ENCODE data around the gene IDUA. TPM values are rescaled to one million over a fixed set of nuclear protein-coding genes. Genes with fewer than 3 reads are reported as not detected.
A peak's percentile ranks its signal among the peaks of the same experiment; 100 is the strongest.

The IDUA gene
- total and polyA plus RNA-seq, 8 donors: 8.8 to 278 (median 21.7) TPM

DNA sequence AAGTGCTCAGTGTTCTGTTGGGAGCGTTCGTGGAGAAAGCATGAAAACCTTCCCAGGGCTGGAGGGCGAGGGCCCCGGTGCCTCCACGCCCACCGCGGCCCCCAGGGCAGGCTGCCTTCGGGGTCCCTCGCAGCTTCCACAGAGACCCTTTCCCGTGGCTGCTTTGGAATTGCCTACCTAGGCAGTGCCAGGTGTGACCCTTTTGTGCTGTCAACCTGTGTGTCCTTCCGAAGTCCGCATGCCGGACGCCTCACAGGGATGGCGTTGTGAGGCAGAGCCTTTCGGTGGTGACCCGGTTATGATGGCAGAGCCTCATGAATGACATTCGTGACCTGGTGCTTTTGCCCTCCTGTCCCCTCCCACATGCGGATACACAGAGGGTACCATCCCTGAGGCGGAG lies 37.2 kb upstream of the IDUA start:
- 91 to 94% (median 93%) methylated on average over 17 to 20 of the region's 20 CpGs for WGBS, 5 donors
- DNase-seq: no peak
- H3K9me3 ChIP-seq: no peaks in the 10 kb centered on the region
- H3K27ac ChIP-seq: no peak overlapping the region
- peaks cover 9 to 42% (median 33%) of the 10 kb centered on the region in 4 donors for H3K36me3 ChIP-seq
- no peak overlapping the region for H3K4me3 ChIP-seq
- H3K4me1 ChIP-seq: peaks cover 0 to 25% (median 4%) of the 10 kb centered on the region in 4 donors
- no peaks in the 10 kb centered on the region for H3K27me3 ChIP-seq
- intact Hi-C loops (cut with DNase I; ENCODE audit: low total_unique reads): no loop called here
- TF ChIP-seq POLR2A (IDR thresholded peaks at IDR 0.05) (no peak), POLR2AphosphoS5 (IDR thresholded peaks at IDR 0.05) (no peak), EP300 (IDR thresholded peaks at IDR 0.05) (no peak)
- TF ChIP-seq, protein P1, sequence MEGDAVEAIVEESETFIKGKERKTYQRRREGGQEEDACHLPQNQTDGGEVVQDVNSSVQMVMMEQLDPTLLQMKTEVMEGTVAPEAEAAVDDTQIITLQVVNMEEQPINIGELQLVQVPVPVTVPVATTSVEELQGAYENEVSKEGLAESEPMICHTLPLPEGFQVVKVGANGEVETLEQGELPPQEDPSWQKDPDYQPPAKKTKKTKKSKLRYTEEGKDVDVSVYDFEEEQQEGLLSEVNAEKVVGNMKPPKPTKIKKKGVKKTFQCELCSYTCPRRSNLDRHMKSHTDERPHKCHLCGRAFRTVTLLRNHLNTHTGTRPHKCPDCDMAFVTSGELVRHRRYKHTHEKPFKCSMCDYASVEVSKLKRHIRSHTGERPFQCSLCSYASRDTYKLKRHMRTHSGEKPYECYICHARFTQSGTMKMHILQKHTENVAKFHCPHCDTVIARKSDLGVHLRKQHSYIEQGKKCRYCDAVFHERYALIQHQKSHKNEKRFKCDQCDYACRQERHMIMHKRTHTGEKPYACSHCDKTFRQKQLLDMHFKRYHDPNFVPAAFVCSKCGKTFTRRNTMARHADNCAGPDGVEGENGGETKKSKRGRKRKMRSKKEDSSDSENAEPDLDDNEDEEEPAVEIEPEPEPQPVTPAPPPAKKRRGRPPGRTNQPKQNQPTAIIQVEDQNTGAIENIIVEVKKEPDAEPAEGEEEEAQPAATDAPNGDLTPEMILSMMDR (IDR thresholded peaks at IDR 0.05): no peak

- H3K9me3 ChIP-seq: no peaks in the 10 kb centered on the region
- no peak for DNase-seq
- 86 to 92% (median 90%) methylated on average over 20 to 30 of the region's 30 CpGs for WGBS, 5 donors
- TF ChIP-seq EP300 (IDR thresholded peaks at IDR 0.05) (no peak), POLR2A (IDR thresholded peaks at IDR 0.05) (no peak), POLR2AphosphoS5 (IDR thresholded peaks at IDR 0.05) (no peak)
- TF ChIP-seq, protein P1 (IDR thresholded peaks at IDR 0.05): no peak
- H3K4me3 ChIP-seq: no peak overlapping the region
- no peak overlapping the region for H3K27ac ChIP-seq
- peaks cover 0 to 17% (median 4%) of the 10 kb centered on the region in 4 donors for H3K4me1 ChIP-seq
- no peaks in the 10 kb centered on the region for H3K27me3 ChIP-seq
- peaks cover 9 to 49% (median 40%) of the 10 kb centered on the region in 4 donors for H3K36me3 ChIP-seq
- intact Hi-C loops (cut with DNase I; ENCODE audit: low total_unique reads): no loop called here
These were observed 36.5 kb upstream of the IDUA start for GRCh38 chr4:950136-951020.

GRCh38 chr4:951186-951585 lies 35.7 kb upstream of the IDUA start:
- H3K27ac ChIP-seq: no peak overlapping the region
- WGBS, 5 donors: 73 to 90% (median 88%) methylated on average over 6 to 7 of the region's 7 CpGs
- H3K27me3 ChIP-seq: no peaks in the 10 kb centered on the region
- no peak for DNase-seq
- H3K4me3 ChIP-seq: no peak overlapping the region
- peaks cover 0 to 9% (median 4%) of the 10 kb centered on the region in 4 donors for H3K4me1 ChIP-seq
- no peaks in the 10 kb centered on the region for H3K9me3 ChIP-seq
- intact Hi-C loops (cut with DNase I; ENCODE audit: low total_unique reads): no loop called here
- TF ChIP-seq, protein P1 (IDR thresholded peaks at IDR 0.05): no peak
- TF ChIP-seq POLR2A (IDR thresholded peaks at IDR 0.05): no peak
- TF ChIP-seq POLR2AphosphoS5 (IDR thresholded peaks at IDR 0.05): no peak
- no peak for TF ChIP-seq EP300 (IDR thresholded peaks at IDR 0.05)
- peaks cover 9 to 57% (median 48%) of the 10 kb centered on the region in 4 donors for H3K36me3 ChIP-seq

DNA sequence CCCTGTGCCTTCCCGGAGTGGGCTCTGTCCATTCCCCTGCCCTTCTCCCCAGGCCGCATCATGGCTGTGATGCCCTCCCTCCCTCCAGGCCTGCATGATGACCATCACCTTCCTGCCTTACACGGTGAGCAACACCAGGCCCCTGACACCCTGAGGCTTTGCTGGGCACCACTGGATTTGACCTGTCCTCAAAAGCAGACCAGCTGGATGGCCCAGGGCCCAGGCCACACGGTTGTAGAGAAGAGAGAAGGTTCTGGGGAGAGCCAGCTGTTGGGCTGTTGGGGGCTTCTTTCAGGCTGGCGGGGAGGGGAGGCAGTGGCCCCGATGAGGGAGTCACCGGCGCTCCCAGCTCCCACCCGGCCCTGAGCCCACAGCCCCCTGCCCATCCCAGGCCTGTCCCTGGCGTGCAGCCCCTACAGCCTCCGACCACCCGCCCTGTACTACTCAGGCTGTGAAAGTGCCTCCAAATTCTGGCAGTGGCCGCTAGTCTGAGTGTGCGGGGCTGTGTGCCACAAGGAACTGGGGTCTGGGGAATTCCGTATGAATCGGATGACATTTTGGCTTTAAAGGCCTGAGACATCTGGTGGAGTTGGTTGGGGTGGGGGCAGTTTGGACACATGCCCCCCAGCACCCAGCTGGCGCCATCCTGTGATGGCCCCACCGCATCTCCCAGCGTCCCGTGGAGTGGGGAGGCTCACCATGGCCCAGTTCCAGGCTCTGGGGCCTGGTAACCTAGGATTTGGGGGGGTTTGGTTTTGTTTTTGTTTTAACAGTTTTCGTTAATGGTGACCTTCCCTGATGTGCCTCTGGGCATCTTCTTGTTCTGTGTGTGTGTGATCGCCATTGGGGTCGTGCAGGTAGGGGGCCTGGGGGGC lies 35.0 kb upstream of the IDUA start:
- peak in 1 of 2 donors; percentile 5 for DNase-seq
- intact Hi-C loops (cut with DNase I; ENCODE audit: low total_unique reads): no loop called here
- Histone ChIP-seq H3K9me3 (no peaks in the 10 kb centered on the region), H3K4me3 (no peak overlapping the region), H3K4me1 (peaks cover 0 to 3% (median under 1%) of the 10 kb centered on the region in 4 donors), H3K27me3 (no peaks in the 10 kb centered on the region), H3K36me3 (peaks cover 9 to 62% (median 52%) of the 10 kb centered on the region in 4 donors), H3K27ac (no peak overlapping the region)
- TF ChIP-seq POLR2AphosphoS5 (IDR thresholded peaks at IDR 0.05): no peak
- TF ChIP-seq, protein P1 (IDR thresholded peaks at IDR 0.05): no peak
- no peak for TF ChIP-seq EP300 (IDR thresholded peaks at IDR 0.05)
- TF ChIP-seq POLR2A (IDR thresholded peaks at IDR 0.05): no peak
- 87 to 91% (median 89%) methylated on average over 9 to 23 of the region's 23 CpGs for WGBS, 5 donors
